ENCODE data around the gene IRGC. TPM values are rescaled to one million over a fixed set of nuclear protein-coding genes. Genes with fewer than 3 reads are reported as not detected.
"Not testable (repeated sequence)": the region's sequence is repeated elsewhere in the genome, so short reads cannot be mapped to it uniquely, and the experiment has no call there.

IRGC gene
- total RNA-seq, 3 donors from 2014 or later, result not detected

DNA sequence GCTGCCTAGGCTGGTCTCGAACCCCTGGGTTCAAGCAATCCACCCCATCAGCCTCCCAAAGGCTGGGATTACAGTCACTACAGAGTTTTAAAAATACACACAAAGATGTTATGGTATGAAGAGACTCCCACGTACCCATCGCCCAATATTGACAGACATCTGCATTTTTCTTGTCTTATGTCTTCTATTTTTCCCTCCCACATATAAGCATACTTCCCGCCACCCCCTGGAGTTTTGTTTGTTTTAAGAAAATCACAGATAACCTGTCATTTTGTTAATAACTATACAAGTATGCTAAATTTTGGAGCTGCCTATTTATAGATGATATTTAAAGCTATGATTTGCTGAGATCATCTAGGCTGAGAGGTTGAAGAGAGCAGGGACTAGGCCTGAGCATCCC, 45.1 kb downstream of the IRGC start:
- TF ChIP-seq, protein P1, sequence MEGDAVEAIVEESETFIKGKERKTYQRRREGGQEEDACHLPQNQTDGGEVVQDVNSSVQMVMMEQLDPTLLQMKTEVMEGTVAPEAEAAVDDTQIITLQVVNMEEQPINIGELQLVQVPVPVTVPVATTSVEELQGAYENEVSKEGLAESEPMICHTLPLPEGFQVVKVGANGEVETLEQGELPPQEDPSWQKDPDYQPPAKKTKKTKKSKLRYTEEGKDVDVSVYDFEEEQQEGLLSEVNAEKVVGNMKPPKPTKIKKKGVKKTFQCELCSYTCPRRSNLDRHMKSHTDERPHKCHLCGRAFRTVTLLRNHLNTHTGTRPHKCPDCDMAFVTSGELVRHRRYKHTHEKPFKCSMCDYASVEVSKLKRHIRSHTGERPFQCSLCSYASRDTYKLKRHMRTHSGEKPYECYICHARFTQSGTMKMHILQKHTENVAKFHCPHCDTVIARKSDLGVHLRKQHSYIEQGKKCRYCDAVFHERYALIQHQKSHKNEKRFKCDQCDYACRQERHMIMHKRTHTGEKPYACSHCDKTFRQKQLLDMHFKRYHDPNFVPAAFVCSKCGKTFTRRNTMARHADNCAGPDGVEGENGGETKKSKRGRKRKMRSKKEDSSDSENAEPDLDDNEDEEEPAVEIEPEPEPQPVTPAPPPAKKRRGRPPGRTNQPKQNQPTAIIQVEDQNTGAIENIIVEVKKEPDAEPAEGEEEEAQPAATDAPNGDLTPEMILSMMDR (IDR thresholded peaks at IDR 0.05), result no peak
- no peak for TF ChIP-seq POLR2A (IDR thresholded peaks at IDR 0.05)
- TF ChIP-seq POLR2AphosphoS5 (IDR thresholded peaks at IDR 0.05), result no peak
- no peak overlapping the region for H3K27ac ChIP-seq
- DNase-seq (ENCODE audit: low spot score in 2 of 2), result no peak
- no peaks in the 10 kb centered on the region for H3K9me3 ChIP-seq
- no peaks in the 10 kb centered on the region for H3K36me3 ChIP-seq
- intact Hi-C loops (cut with DNase I; ENCODE audit: low total_unique reads), result no loop called here
- no peak overlapping the region for H3K4me3 ChIP-seq
- H3K27me3 ChIP-seq, result no peaks in the 10 kb centered on the region
- peaks cover 0 to 9% of the 10 kb centered on the region in 2 donors for H3K4me1 ChIP-seq

DNA sequence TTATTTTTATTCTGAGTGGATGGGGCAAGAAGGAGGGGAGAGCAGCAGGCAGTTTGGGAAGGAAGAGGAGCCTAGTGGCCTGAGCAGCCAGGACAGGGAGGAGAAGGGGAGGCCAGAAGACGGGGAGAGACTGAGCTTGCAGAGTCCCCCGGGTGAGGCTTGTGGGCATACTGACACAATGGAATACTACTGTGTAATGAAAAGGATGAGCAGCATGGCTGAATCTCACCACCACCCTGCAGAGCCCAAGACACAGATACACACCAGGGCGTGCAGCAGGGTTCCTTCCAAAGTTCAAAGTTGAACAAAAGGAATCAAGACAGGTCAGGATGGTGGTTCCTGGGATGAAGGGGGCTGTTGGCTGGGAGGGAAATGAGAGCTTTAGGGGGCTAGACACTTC, 46.9 kb downstream of the IRGC start:
- peaks cover 0 to 9% of the 10 kb centered on the region in 2 donors for H3K4me1 ChIP-seq
- no peaks in the 10 kb centered on the region for H3K27me3 ChIP-seq
- no peaks in the 10 kb centered on the region for H3K9me3 ChIP-seq
- TF ChIP-seq POLR2AphosphoS5 (IDR thresholded peaks at IDR 0.05) (no peak), POLR2A (IDR thresholded peaks at IDR 0.05) (no peak)
- TF ChIP-seq, protein P1 (IDR thresholded peaks at IDR 0.05), result no peak
- H3K4me3 ChIP-seq, result no peak overlapping the region
- intact Hi-C loops (cut with DNase I; ENCODE audit: low total_unique reads), result no loop called here
- no peak for DNase-seq (ENCODE audit: low spot score in 2 of 2)
- peak overlapping the region in 1 of 2 donors; percentile 21 for H3K27ac ChIP-seq
- H3K36me3 ChIP-seq, result no peaks in the 10 kb centered on the region

DNA sequence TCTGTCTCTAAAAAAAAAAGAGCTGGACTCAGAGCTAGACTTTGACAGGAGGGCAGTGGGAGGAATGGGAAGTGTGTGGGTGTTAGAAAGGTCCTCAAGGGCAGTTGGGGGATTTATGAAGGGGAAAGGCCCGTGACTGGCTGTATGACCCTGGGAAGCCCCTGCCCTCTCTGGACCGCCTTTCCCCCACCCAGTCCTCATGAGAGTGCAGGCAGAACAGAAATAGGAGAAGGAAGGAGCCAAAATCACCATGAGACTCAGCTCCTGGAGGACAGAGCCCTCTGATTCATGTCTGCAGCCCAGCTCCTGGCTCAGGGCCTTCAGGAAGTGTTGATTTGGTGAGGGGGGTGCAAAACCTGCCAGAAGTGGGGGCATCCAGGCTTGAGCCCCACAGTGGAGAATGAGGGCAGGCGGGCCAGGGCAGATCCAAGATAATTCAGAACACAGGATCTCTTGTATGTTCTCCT, 47.6 kb downstream of the IRGC start:
- no peaks in the 10 kb centered on the region for H3K9me3 ChIP-seq
- H3K4me1 ChIP-seq, result peaks cover 0 to 9% of the 10 kb centered on the region in 2 donors
- no peaks in the 10 kb centered on the region for H3K36me3 ChIP-seq
- H3K27ac ChIP-seq, result peak overlapping the region; percentile 41 to 84
- intact Hi-C loops (cut with DNase I; ENCODE audit: low total_unique reads), result no loop called here
- no peak overlapping the region for H3K4me3 ChIP-seq
- no peaks in the 10 kb centered on the region for H3K27me3 ChIP-seq
- no peak for DNase-seq (ENCODE audit: low spot score in 2 of 2)
- TF ChIP-seq POLR2AphosphoS5 (IDR thresholded peaks at IDR 0.05), result no peak
- TF ChIP-seq POLR2A (IDR thresholded peaks at IDR 0.05), result no peak
- TF ChIP-seq, protein P1 (IDR thresholded peaks at IDR 0.05), result no peak

DNA sequence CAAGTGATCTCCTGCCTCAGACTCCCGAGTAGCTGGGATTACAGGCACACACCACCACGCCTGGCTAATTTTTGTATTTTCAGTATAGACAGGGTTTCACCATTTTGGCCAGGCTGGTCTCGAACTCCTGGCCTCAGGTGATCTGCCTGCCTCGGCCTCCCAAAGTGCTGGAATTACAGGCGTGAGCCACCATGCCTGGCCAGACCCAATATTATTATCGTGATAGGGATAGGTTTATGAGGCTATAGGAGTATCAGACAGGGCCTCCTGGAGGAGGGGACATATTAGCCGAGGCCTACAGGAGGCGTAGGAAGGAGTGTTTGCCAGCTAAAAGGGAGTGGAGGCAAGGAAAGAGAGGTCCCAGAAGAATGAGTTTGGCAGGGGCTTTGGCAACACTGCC, 48.8 kb downstream of the IRGC start:
- H3K27ac ChIP-seq, result peak overlapping the region; percentile 84 to 88
- H3K36me3 ChIP-seq; H3K9me3 ChIP-seq; H3K4me1 ChIP-seq; H3K4me3 ChIP-seq; DNase-seq (ENCODE audit: low spot score in 2 of 2); H3K27me3 ChIP-seq; intact Hi-C loops (cut with DNase I; ENCODE audit: low total_unique reads): not testable (repeated sequence)

DNA sequence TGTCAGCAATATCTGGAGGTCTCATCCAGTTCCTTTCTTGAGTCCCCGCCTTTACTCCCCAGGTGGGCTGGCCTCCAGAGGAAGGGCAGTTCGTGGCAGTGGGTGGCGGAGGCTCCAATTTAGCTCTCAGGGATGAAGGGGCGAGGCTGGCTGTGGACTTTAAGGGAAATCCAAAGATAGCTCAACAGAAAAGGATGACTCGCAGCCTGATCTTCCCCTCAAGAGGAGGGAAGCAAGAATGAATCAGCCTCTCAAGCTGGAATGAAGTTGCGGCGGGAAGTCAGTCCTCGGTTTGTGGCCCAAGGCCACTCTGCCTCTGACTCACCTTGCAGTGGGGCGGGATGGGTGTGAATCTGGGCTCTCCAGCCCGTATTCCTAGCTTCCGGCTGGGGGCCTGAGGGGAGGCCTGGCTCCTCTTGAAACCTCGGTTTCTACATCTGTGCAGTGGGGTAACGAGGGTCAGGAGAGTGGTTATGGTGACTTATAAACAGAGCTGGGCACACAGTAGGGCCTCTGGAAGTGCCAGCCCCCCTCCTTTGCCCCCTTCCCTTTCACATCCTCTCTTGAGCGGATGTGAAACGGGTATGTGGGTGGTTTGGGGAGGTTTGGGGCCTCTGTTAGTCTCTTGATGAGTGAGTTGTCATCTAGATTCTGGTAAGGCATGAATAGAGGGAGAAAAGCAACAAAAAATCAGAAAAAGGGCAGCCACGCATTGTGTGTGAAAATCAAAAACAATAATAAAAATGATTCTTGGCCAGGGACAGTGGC, 49.4 kb downstream of the IRGC start:
- Histone ChIP-seq H3K27me3 (no peaks in the 10 kb centered on the region), H3K4me3 (no peak overlapping the region), H3K4me1 (peaks cover 0 to 9% of the 10 kb centered on the region in 2 donors), H3K36me3 (no peaks in the 10 kb centered on the region), H3K27ac (peak overlapping the region; percentile 84 to 88), H3K9me3 (no peaks in the 10 kb centered on the region)
- peak in 1 of 2 donors; percentile 76 for DNase-seq (ENCODE audit: low spot score in 2 of 2)
- no peak for TF ChIP-seq POLR2AphosphoS5 (IDR thresholded peaks at IDR 0.05)
- TF ChIP-seq, protein P1 (IDR thresholded peaks at IDR 0.05), result no peak
- TF ChIP-seq POLR2A (IDR thresholded peaks at IDR 0.05), result no peak
- intact Hi-C loops (cut with DNase I; ENCODE audit: low total_unique reads), result no loop called here
